Measurements from ENCODE around the gene SLC38A2. TPM values are rescaled to one million over a fixed set of nuclear protein-coding genes. Genes with fewer than 3 reads are reported as not detected.
A peak's percentile ranks its signal among the peaks of the same experiment; 100 is the strongest.

The SLC38A2 gene
- total RNA-seq, 1 experiment from 2014 or later = 170 TPM

DNA sequence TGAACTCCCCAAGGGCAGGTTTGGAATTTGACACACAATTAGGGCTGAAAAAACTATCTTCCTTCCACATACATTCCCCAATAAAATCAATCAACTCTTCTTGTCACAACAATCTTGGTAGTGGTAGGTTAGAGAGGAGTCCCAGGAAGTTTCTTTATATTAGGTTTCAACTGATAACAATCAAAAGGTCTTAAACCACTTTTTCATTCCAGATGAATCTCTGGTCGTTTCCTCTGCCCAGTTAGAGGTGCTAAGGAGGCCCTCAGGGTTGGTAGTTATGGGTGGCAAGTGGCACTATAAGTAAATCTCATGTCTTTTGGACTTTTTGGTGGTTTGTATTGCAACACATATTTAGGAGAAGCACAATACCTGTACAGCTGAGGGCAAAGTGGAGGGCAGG, 1.7 kb upstream of the SLC38A2 start:
- Mint-ChIP-seq H3K9me3 (ENCODE audit: low read depth, unreplicated experiment) (no peaks in the 10 kb centered on the region), H3K27ac (ENCODE audit: unreplicated experiment) (peak overlapping the region; percentile 87), H3K36me3 (ENCODE audit: insufficient read depth, unreplicated experiment) (peaks cover 50% of the 10 kb centered on the region), H3K4me1 (ENCODE audit: low read depth, unreplicated experiment) (peaks cover 20% of the 10 kb centered on the region), H3K27me3 (ENCODE audit: unreplicated experiment) (no peaks in the 10 kb centered on the region), H3K4me3 (ENCODE audit: low read depth, unreplicated experiment) (peak overlapping the region; percentile 88)
- TF ChIP-seq, protein P1, sequence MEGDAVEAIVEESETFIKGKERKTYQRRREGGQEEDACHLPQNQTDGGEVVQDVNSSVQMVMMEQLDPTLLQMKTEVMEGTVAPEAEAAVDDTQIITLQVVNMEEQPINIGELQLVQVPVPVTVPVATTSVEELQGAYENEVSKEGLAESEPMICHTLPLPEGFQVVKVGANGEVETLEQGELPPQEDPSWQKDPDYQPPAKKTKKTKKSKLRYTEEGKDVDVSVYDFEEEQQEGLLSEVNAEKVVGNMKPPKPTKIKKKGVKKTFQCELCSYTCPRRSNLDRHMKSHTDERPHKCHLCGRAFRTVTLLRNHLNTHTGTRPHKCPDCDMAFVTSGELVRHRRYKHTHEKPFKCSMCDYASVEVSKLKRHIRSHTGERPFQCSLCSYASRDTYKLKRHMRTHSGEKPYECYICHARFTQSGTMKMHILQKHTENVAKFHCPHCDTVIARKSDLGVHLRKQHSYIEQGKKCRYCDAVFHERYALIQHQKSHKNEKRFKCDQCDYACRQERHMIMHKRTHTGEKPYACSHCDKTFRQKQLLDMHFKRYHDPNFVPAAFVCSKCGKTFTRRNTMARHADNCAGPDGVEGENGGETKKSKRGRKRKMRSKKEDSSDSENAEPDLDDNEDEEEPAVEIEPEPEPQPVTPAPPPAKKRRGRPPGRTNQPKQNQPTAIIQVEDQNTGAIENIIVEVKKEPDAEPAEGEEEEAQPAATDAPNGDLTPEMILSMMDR (IDR thresholded peaks at IDR 0.05; ENCODE audit: unreplicated experiment) = no peak
- BruUV-seq (replicated peaks) = no TSS peak
- DNase-seq = no peak
- CTCF ChIA-PET = no interaction called here
- intact Hi-C loops (cut with micrococcal nuclease; ENCODE audit: unreplicated experiment) = loop anchor here (5.0 kb wide), 1 partner anchor 118 kb away; no protein-coding TSS in a partner anchor

DNA sequence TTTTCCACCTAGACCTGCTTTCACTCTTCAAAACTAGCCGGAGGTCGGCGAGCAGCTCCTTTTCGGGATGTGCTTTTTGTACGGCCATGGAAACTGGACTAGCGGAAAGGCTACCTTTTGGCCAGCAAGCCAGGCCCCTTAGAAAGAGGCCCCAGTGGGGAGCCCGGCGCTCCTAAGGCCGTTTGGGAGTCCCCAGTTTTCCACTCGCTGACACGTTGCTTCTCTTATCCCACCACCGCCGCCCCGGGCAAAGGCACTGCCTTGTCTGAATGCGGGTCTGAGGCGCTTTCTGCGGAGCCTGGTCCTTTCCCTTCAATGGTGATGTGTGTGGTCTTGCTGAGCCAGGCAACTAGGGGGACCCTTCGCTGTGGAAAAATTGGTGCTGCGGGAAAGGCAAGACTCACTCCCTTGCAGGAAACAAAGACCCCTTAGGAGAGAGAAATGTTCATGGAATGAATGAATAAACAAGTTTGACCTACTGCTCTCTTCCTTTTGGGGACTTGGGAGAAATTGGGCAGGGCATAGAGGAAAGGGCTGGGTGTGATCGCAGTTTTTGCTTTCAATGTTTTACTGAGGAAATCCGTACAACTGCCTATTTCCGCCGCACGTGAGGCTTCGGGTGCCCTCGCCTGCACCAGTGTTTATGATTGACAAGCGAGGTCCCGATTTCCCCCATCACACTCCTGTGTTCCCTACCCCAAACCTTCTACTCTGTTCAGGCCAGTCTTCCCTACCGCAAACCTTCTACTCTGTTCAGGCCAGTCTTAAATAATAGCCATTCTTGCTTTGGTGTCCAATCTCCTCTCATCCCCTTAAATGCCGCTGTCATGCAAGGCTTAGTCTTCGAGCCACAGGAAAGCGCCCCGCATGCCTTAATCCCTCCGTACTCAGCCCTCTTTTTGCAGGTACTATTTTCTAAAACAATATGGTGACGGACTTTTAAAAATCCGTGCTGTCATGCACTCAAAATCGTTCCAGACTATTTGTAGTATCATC, 1.0 kb upstream of the SLC38A2 start:
- Mint-ChIP-seq H3K4me3 (ENCODE audit: low read depth, unreplicated experiment) (peak overlapping the region; percentile 88), H3K9me3 (ENCODE audit: low read depth, unreplicated experiment) (no peaks in the 10 kb centered on the region), H3K36me3 (ENCODE audit: insufficient read depth, unreplicated experiment) (peaks cover 54% of the 10 kb centered on the region), H3K27me3 (ENCODE audit: unreplicated experiment) (no peaks in the 10 kb centered on the region), H3K27ac (ENCODE audit: unreplicated experiment) (peak overlapping the region; percentile 87), H3K4me1 (ENCODE audit: low read depth, unreplicated experiment) (peaks cover 18% of the 10 kb centered on the region)
- CTCF ChIA-PET = no interaction called here
- peak; percentile 50 for DNase-seq
- BruUV-seq (replicated peaks) = no TSS peak
- TF ChIP-seq, protein P1 (IDR thresholded peaks at IDR 0.05; ENCODE audit: unreplicated experiment) = no peak
- intact Hi-C loops (cut with micrococcal nuclease; ENCODE audit: unreplicated experiment) = loop anchor here (5.0 kb wide), 1 partner anchor 119 kb away; no protein-coding TSS in a partner anchor

DNA sequence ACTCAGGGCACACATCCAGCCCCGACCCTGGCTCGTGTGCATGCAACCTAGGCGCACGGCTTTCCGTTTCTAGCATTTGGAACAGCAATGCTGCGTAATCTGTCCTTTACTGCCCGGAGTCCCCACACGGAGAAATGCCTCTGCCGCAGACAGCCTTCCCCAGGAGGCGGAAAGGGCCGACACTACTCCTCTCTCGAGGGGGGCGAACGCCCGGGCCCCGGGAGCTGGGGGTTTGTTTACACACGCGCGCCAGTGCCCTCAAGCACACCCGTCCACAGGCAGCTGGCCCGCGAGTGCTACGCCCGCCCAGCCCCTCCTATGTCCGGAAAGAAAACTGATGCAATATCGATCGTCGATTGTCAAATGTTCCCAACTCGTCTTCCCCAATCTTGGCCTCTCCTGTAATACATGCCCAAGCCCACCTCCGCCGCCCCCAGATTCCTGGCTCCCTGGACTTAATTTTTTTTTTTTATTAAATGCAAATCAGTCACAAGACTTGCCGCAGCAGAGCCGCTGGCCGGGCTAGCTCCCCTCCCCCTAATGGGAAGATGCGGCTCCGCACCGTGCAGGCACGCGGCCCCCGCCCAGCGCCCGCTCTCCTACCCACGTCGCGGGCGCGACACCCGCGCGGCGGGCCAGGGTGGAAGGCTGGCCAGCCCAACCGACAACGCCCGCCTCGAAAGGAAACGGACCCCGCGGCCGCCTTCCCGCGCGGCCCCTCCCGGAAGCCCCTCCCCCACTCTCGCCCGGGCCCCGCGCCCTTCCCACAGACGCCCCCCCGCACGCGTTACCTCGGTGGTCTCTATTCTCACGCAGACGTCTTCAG, 642 bp downstream of the SLC38A2 start:
- Mint-ChIP-seq H3K36me3 (ENCODE audit: insufficient read depth, unreplicated experiment) (peaks cover 70% of the 10 kb centered on the region), H3K9me3 (ENCODE audit: low read depth, unreplicated experiment) (no peaks in the 10 kb centered on the region), H3K27me3 (ENCODE audit: unreplicated experiment) (no peaks in the 10 kb centered on the region), H3K27ac (ENCODE audit: unreplicated experiment) (peak overlapping the region; percentile 87), H3K4me1 (ENCODE audit: low read depth, unreplicated experiment) (peaks cover 12% of the 10 kb centered on the region), H3K4me3 (ENCODE audit: low read depth, unreplicated experiment) (peak overlapping the region; percentile 88)
- BruUV-seq (replicated peaks) = no TSS peak
- TF ChIP-seq, protein P1 (IDR thresholded peaks at IDR 0.05; ENCODE audit: unreplicated experiment) = no peak
- DNase-seq = peak; percentile 53
- CTCF ChIA-PET = interaction anchor here (1.5 kb wide), 1 partner anchor 120 kb away, joined by 3 read pairs; no protein-coding TSS in a partner anchor
- intact Hi-C loops (cut with micrococcal nuclease; ENCODE audit: unreplicated experiment) = loop anchor here (5.0 kb wide), 1 partner anchor 120 kb away; no protein-coding TSS in a partner anchor
